ENCODE data around the gene FAN1. TPM values are rescaled to one million over a fixed set of nuclear protein-coding genes. Genes with fewer than 3 reads are reported as not detected.

FAN1 gene
- total and polyA plus RNA-seq, 2 donors (not counting 1 experiment from before 2014, with no cell fraction given), result 10.6 to 21.3 TPM

- Histone ChIP-seq H3K27me3 (replicated peaks in 1 of 4; ENCODE audit: control extremely low read depth in 1 of 4, control insufficient read depth in 3 of 4, insufficient read depth in 4 of 4, low read length in 3 of 4) (no peaks in the 10 kb centered on the region), H3K4me1 (ENCODE audit: control insufficient read depth in 2 of 2, insufficient read depth in 2 of 2, low read length in 2 of 2) (no peaks in the 10 kb centered on the region), H3K36me3 (replicated peaks in 1 of 2; ENCODE audit: control extremely low read depth in 1 of 2, control insufficient read depth in 1 of 2, extremely low read depth in 1 of 2, insufficient read depth in 2 of 2, low read length in 1 of 2) (peaks cover 29 to 88% of the 10 kb centered on the region in 2 experiments), H3K79me2 (ENCODE audit: control insufficient read depth, insufficient read depth, low read length) (peaks cover 30% of the 10 kb centered on the region), H4K20me1 (ENCODE audit: control insufficient read depth, insufficient read depth, low read length, poor library complexity, severe bottlenecking) (peaks cover 45% of the 10 kb centered on the region), H3K4me2 (replicated peaks; ENCODE audit: low read depth, low read length, poor library complexity, severe bottlenecking) (no peak overlapping the region), H3K4me3 (ENCODE audit: control extremely low read depth in 1 of 5, extremely low read depth in 1 of 5, insufficient read depth in 1 of 5, low read depth in 2 of 5, low read length in 4 of 5) (no peak overlapping the region), H3K27ac (ENCODE audit: low read length in 2 of 2) (no peak overlapping the region), H2AFZ (ENCODE audit: insufficient read depth, low read depth, low read length, poor library complexity, severe bottlenecking) (no peak overlapping the region), H3K9ac (ENCODE audit: low read length) (no peak overlapping the region), H3K9me3 (ENCODE audit: control extremely low read depth in 1 of 3, control insufficient read depth in 2 of 3, insufficient read depth in 1 of 3, low read length in 2 of 3) (no peaks in the 10 kb centered on the region)
- Mint-ChIP-seq H3K27me3 (no peaks in the 10 kb centered on the region), H3K4me3 (no peak overlapping the region), H3K27ac (no peak overlapping the region), H3K4me1 (peaks cover 26% of the 10 kb centered on the region), H3K9me3 (ENCODE audit: insufficient read depth) (no peaks in the 10 kb centered on the region)
- ChIA-PET POLR2A (no interaction called here), CTCF (interaction anchor here (1.3 to 2.2 kb wide), 3 partner anchors 34 to 166 kb away, joined by 3 to 14 read pairs (median 3); no protein-coding TSS in a partner anchor)
- ATAC-seq (ENCODE audit: low read depth), result no peak
- no peak for DNase-seq
- TF ChIP-seq EZH2 (IDR thresholded peaks at IDR 0.05; ENCODE audit: borderline replicate concordance, insufficient read depth, low read depth, low read length, poor library complexity, severe bottlenecking), result no peak
- no peak for TF ChIP-seq CTCF (IDR thresholded peaks at IDR 0.05)
- WGBS (ENCODE audit: insufficient coverage), result 100% methylated on average over 2 of the region's 3 CpGs
- intact Hi-C loops (cut with micrococcal nuclease), result no loop called here
These were observed 58.9 kb downstream of the FAN1 start for GRCh38 chr15:30962659-30963058.

- TF ChIP-seq CTCF (IDR thresholded peaks at IDR 0.05) (no peak), EZH2 (IDR thresholded peaks at IDR 0.05; ENCODE audit: borderline replicate concordance, insufficient read depth, low read depth, low read length, poor library complexity, severe bottlenecking) (no peak)
- peaks cover 28 to 86% of the 10 kb centered on the region in 2 experiments for H3K36me3 ChIP-seq (replicated peaks in 1 of 2; ENCODE audit: control extremely low read depth in 1 of 2, control insufficient read depth in 1 of 2, extremely low read depth in 1 of 2, insufficient read depth in 2 of 2, low read length in 1 of 2)
- H3K4me3 ChIP-seq (ENCODE audit: control extremely low read depth in 1 of 5, extremely low read depth in 1 of 5, insufficient read depth in 1 of 5, low read depth in 2 of 5, low read length in 4 of 5), result no peak overlapping the region
- H2AFZ ChIP-seq (ENCODE audit: insufficient read depth, low read depth, low read length, poor library complexity, severe bottlenecking), result no peak overlapping the region
- Mint-ChIP-seq H3K27ac (no peak overlapping the region), H3K4me3 (no peak overlapping the region), H3K4me1 (peaks cover 30% of the 10 kb centered on the region), H3K9me3 (ENCODE audit: insufficient read depth) (no peaks in the 10 kb centered on the region), H3K27me3 (no peaks in the 10 kb centered on the region)
- POLR2A ChIA-PET, result no interaction called here
- DNase-seq (no peak), ATAC-seq (ENCODE audit: low read depth) (no peak)
- peaks cover 30% of the 10 kb centered on the region for H3K79me2 ChIP-seq (ENCODE audit: control insufficient read depth, insufficient read depth, low read length)
- no peak overlapping the region for H3K4me2 ChIP-seq (replicated peaks; ENCODE audit: low read depth, low read length, poor library complexity, severe bottlenecking)
- CTCF ChIA-PET, result interaction anchor here (1.3 to 7.4 kb wide), 2 partner anchors 51 to 167 kb away, joined by 3 to 73 read pairs; no protein-coding TSS in a partner anchor
- intact Hi-C loops (cut with micrococcal nuclease), result no loop called here
- H3K27ac ChIP-seq (ENCODE audit: low read length in 2 of 2), result no peak overlapping the region
- no peaks in the 10 kb centered on the region for H3K27me3 ChIP-seq (replicated peaks in 1 of 4; ENCODE audit: control extremely low read depth in 1 of 4, control insufficient read depth in 3 of 4, insufficient read depth in 4 of 4, low read length in 3 of 4)
- WGBS (ENCODE audit: insufficient coverage), result no CpG with 5 or more reads among the region's 3 CpGs
- peaks cover 44% of the 10 kb centered on the region for H4K20me1 ChIP-seq (ENCODE audit: control insufficient read depth, insufficient read depth, low read length, poor library complexity, severe bottlenecking)
- no peaks in the 10 kb centered on the region for H3K9me3 ChIP-seq (ENCODE audit: control extremely low read depth in 1 of 3, control insufficient read depth in 2 of 3, insufficient read depth in 1 of 3, low read length in 2 of 3)
- H3K9ac ChIP-seq (ENCODE audit: low read length), result no peak overlapping the region
- H3K4me1 ChIP-seq (ENCODE audit: control insufficient read depth in 2 of 2, insufficient read depth in 2 of 2, low read length in 2 of 2), result peaks cover 4% of the 10 kb centered on the region in 2 donors
These were observed 60.0 kb downstream of the FAN1 start for GRCh38 chr15:30963681-30964080.

Measured in B cell (primary cell).